ENCODE results near the gene CHKA. TPM values are rescaled to one million over a fixed set of nuclear protein-coding genes. Genes with fewer than 3 reads are reported as not detected.

CHKA gene
- total and polyA plus RNA-seq, 2 donors from 2014 or later: 23.2 to 26.3 TPM

DNA sequence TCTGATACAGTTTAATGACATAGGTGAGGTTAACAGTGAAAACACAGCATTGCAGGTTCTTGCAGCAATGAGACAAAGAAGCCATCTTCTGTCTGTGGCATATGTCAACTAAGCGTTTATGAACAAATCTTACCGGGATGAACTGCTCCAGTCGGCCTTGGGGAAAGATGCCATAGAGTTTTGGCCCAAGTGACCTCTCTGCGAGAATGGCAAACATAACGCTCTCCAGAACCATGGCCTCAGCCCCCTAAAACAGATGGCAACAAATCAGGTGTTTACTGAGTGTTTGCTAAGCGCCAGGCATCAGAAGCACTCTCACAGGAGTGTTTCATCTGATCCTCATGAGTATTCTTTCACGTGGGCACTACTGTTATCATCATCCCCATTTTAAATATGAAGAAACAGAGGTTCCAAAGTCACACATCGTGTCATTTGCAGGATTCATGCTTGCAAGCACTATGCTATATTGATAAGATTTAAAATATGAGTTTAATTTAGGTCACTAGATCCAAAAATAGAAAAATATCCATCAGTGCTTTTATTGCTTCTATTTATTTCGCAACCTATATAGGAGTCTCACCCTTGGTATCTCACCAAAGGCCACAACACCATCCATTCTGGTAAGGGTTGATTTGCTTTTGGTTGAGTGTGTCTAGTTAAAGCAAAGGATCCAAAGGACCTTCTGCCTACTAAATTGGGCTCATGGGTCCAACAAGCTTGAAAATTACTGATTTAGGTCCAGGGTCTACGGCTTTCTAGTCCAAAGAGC, 46.4 kb downstream of the CHKA start:
- TF ChIP-seq, protein P1, sequence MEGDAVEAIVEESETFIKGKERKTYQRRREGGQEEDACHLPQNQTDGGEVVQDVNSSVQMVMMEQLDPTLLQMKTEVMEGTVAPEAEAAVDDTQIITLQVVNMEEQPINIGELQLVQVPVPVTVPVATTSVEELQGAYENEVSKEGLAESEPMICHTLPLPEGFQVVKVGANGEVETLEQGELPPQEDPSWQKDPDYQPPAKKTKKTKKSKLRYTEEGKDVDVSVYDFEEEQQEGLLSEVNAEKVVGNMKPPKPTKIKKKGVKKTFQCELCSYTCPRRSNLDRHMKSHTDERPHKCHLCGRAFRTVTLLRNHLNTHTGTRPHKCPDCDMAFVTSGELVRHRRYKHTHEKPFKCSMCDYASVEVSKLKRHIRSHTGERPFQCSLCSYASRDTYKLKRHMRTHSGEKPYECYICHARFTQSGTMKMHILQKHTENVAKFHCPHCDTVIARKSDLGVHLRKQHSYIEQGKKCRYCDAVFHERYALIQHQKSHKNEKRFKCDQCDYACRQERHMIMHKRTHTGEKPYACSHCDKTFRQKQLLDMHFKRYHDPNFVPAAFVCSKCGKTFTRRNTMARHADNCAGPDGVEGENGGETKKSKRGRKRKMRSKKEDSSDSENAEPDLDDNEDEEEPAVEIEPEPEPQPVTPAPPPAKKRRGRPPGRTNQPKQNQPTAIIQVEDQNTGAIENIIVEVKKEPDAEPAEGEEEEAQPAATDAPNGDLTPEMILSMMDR (IDR thresholded peaks at IDR 0.05; ENCODE audit: borderline replicate concordance, extremely low read depth, insufficient read depth): no peak
- H3K36me3 ChIP-seq (ENCODE audit: control insufficient read depth in 2 of 3, insufficient read depth in 3 of 3, low read length in 3 of 3): peaks cover 0 to 35% (median 17%) of the 10 kb centered on the region in 3 donors
- DNase-seq (no peak), FAIRE-seq (no peak)
- H3K27ac ChIP-seq (ENCODE audit: low read depth in 2 of 2, low read length in 2 of 2): no peak overlapping the region
- H3K4me1 ChIP-seq (ENCODE audit: control insufficient read depth in 2 of 3, insufficient read depth in 2 of 3, low read depth in 1 of 3, low read length in 3 of 3): peaks cover 0 to 2% (median 0%) of the 10 kb centered on the region in 3 donors
- H3K4me3 ChIP-seq (ENCODE audit: low read length in 3 of 3): no peak overlapping the region
- intact Hi-C loops (cut with DNase I): no loop called here
- no peaks in the 10 kb centered on the region for H3K9me3 ChIP-seq (ENCODE audit: control insufficient read depth in 2 of 3, insufficient read depth in 1 of 3, low read length in 3 of 3)
- no peak overlapping the region for H3K9ac ChIP-seq (ENCODE audit: low read length in 3 of 3)
- H3K27me3 ChIP-seq (ENCODE audit: control insufficient read depth, insufficient read depth, low read length): no peaks in the 10 kb centered on the region

DNA sequence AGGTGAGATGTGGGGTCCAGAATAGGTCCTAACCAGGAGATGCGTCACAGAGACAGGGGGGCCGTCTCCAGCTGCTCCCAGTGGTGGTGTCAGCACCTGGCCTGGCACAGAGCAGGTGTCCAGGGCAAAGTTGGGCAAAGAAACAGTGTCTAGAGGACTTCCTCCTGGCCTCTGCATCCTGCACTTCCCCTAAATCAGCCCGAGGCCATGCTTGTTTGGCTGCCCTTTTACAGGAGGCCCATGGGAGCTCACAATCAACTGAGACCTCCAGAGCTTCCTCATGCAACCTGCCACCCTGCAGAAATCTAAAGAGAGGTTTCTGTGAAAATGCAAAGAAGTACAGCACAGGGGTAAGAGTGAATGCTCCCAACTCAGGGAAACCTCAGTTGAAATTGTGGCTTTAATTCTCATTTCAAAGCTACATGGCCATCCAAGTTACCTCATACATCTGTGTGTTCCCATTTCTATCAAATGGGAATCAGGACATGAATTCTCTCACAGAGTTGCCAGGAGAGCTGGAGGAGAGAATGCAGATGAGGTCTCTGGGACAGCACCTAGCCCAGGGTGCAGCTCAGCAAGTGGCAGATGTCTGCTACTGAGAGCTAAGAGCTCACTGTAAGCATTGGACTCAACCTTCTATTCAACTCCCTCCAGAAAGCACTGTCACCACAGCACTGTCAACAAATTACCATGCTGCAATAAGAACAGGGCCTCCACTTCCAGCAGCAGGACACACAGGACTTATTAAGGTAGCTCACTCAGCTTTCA, 49.7 kb downstream of the CHKA start:
- no peak overlapping the region for H3K27ac ChIP-seq (ENCODE audit: low read depth in 2 of 2, low read length in 2 of 2)
- no peak for FAIRE-seq
- H3K36me3 ChIP-seq (ENCODE audit: control insufficient read depth in 2 of 3, insufficient read depth in 3 of 3, low read length in 3 of 3): peaks cover 3 to 60% (median 36%) of the 10 kb centered on the region in 3 donors
- no peaks in the 10 kb centered on the region for H3K4me1 ChIP-seq (ENCODE audit: control insufficient read depth in 2 of 3, insufficient read depth in 2 of 3, low read depth in 1 of 3, low read length in 3 of 3)
- TF ChIP-seq, protein P1 (IDR thresholded peaks at IDR 0.05; ENCODE audit: borderline replicate concordance, extremely low read depth, insufficient read depth): no peak
- intact Hi-C loops (cut with DNase I): no loop called here
- no peak overlapping the region for H3K4me3 ChIP-seq (ENCODE audit: low read length in 3 of 3)
- no peaks in the 10 kb centered on the region for H3K9me3 ChIP-seq (ENCODE audit: control insufficient read depth in 2 of 3, insufficient read depth in 1 of 3, low read length in 3 of 3)
- DNase-seq: no peak
- H3K27me3 ChIP-seq (ENCODE audit: control insufficient read depth, insufficient read depth, low read length): no peaks in the 10 kb centered on the region
- no peak overlapping the region for H3K9ac ChIP-seq (ENCODE audit: low read length in 3 of 3)

DNA sequence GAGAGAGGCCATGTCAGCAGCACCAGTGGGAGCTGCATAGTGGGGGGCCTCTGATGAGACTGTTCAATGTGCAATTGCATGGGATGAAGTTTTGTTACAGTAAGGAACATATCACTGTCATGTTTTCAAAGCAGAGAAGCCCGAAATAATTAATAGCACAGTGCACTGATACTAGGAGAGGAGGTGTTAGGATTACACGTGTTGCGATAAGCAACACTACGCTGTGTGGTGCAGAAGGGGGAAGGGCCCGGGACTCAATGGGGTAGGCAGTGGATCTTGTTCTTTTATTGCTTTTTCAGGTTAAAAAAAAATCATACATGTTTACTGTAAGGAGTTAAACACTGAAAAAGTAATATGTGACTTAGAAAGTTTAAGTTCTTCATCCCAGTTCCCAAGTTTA, 53.2 kb downstream of the CHKA start:
- FAIRE-seq (no peak), DNase-seq (no peak)
- Histone ChIP-seq H3K4me3 (ENCODE audit: low read length in 3 of 3) (no peak overlapping the region), H3K36me3 (ENCODE audit: control insufficient read depth in 2 of 3, insufficient read depth in 3 of 3, low read length in 3 of 3) (peaks cover 7 to 81% (median 39%) of the 10 kb centered on the region in 3 donors), H3K4me1 (ENCODE audit: control insufficient read depth in 2 of 3, insufficient read depth in 2 of 3, low read depth in 1 of 3, low read length in 3 of 3) (no peaks in the 10 kb centered on the region), H3K27me3 (ENCODE audit: control insufficient read depth, insufficient read depth, low read length) (no peaks in the 10 kb centered on the region), H3K9me3 (ENCODE audit: control insufficient read depth in 2 of 3, insufficient read depth in 1 of 3, low read length in 3 of 3) (no peaks in the 10 kb centered on the region), H3K27ac (ENCODE audit: low read depth in 2 of 2, low read length in 2 of 2) (no peak overlapping the region), H3K9ac (ENCODE audit: low read length in 3 of 3) (no peak overlapping the region)
- TF ChIP-seq, protein P1 (IDR thresholded peaks at IDR 0.05; ENCODE audit: borderline replicate concordance, extremely low read depth, insufficient read depth): no peak
- intact Hi-C loops (cut with DNase I): no loop called here
